HG02870 (cell line): ENCODE results near the gene ZNHIT3.
"Not testable (repeated sequence)": the region's sequence is repeated elsewhere in the genome, so short reads cannot be mapped to it uniquely, and the experiment has no call there.

ENCODE experiments used
- ATAC-seq: cut with Tn5 transposase; IDR thresholded peaks from one replicate; pipeline ENCODE4 v1.9.1; 2021; ENCODE audit warnings: mild to moderate bottlenecking, moderate library complexity; ENCODE audit not compliant: unreplicated experiment

Gene ZNHIT3

GRCh38 chr17:36482611-36483504 lies 3.6 kb upstream of the ZNHIT3 start:
- no peak for ATAC-seq

- not testable (repeated sequence) for ATAC-seq
Measured at GRCh38 chr17:36484021-36484420, 2.5 kb upstream of the ZNHIT3 start.

GRCh38 chr17:36485027-36485426 lies 1.5 kb upstream of the ZNHIT3 start:
- ATAC-seq = no peak

- ATAC-seq = no peak
Measured at GRCh38 chr17:36485805-36486203, 677 bp upstream of the ZNHIT3 start.

GRCh38 chr17:36493956-36494355 lies 7.5 kb downstream of the ZNHIT3 start:
- ATAC-seq = no peak

- no peak for ATAC-seq
Measured at GRCh38 chr17:36494674-36495073, 8.2 kb downstream of the ZNHIT3 start.

GRCh38 chr17:36495076-36495578 lies 8.6 kb downstream of the ZNHIT3 start:
- ATAC-seq = no peak

- ATAC-seq = no peak
Measured at GRCh38 chr17:36496018-36496789, 9.7 kb downstream of the ZNHIT3 start.

- no peak for ATAC-seq
Measured at GRCh38 chr17:36498155-36498554, 11.7 kb downstream of the ZNHIT3 start.

- ATAC-seq = no peak
Measured at GRCh38 chr17:36498560-36499300, 12.2 kb downstream of the ZNHIT3 start.

- no peak for ATAC-seq
Measured at GRCh38 chr17:36500745-36501225, 14.3 kb downstream of the ZNHIT3 start.

GRCh38 chr17:36501351-36501750 lies 14.9 kb downstream of the ZNHIT3 start:
- no peak for ATAC-seq

GRCh38 chr17:36501963-36502362 lies 15.5 kb downstream of the ZNHIT3 start:
- ATAC-seq = no peak

- no peak for ATAC-seq
Measured at GRCh38 chr17:36503456-36504155, 17.1 kb downstream of the ZNHIT3 start.

- no peak for ATAC-seq
Measured at GRCh38 chr17:36504156-36504545, 17.7 kb downstream of the ZNHIT3 start.

GRCh38 chr17:36505171-36505570 lies 18.7 kb downstream of the ZNHIT3 start:
- ATAC-seq = no peak

GRCh38 chr17:36506249-36506826 lies 19.9 kb downstream of the ZNHIT3 start:
- ATAC-seq = no peak

- ATAC-seq = no peak
Measured at GRCh38 chr17:36506831-36507230, 20.4 kb downstream of the ZNHIT3 start.

GRCh38 chr17:36507266-36507665 lies 20.8 kb downstream of the ZNHIT3 start:
- no peak for ATAC-seq

GRCh38 chr17:36508439-36508838 lies 22.0 kb downstream of the ZNHIT3 start:
- ATAC-seq = not testable (repeated sequence)
